ENCODE measurements around the gene SELENOV. TPM values are rescaled to one million over a fixed set of nuclear protein-coding genes. Genes with fewer than 3 reads are reported as not detected.

Gene SELENOV
- total and polyA plus RNA-seq, 10 donors = not detected

- no peak overlapping the region for H3K27ac ChIP-seq
- peak overlapping the region; percentile 21 to 74 (median 48) for H3K4me3 ChIP-seq
- no peaks in the 10 kb centered on the region for H3K36me3 ChIP-seq
- TF ChIP-seq POLR2A (IDR thresholded peaks at IDR 0.05) = no peak
- no peak for TF ChIP-seq CTCF (IDR thresholded peaks at IDR 0.05 in 8 of 11, conservative IDR thresholded peaks at IDR 0.05 in 3 of 11)
- no peak for TF ChIP-seq POLR2AphosphoS5 (IDR thresholded peaks at IDR 0.05)
- DNase-seq = peak; percentile 82
- intact Hi-C loops (cut with DNase I; ENCODE audit: low total_unique reads) = no loop called here
- no peaks in the 10 kb centered on the region for H3K9me3 ChIP-seq
- peaks cover 1 to 91% (median 53%) of the 10 kb centered on the region in 7 donors for H3K27me3 ChIP-seq (replicated peaks in 1 of 7)
- H3K4me1 ChIP-seq = peaks cover 0 to 25% (median 20%) of the 10 kb centered on the region in 6 donors
- 4 to 9% (median 6%) methylated on average over 65 to 96 of the region's 96 CpGs for WGBS, 5 donors
Observed at GRCh38 chr19:39506944-39507714, 7.8 kb upstream of the SELENOV start.

- intact Hi-C loops (cut with DNase I; ENCODE audit: low total_unique reads) = no loop called here
- no peak for DNase-seq
- H3K4me1 ChIP-seq = peaks cover 0 to 20% (median 16%) of the 10 kb centered on the region in 6 donors
- WGBS, 5 donors = 49 to 59% (median 54%) methylated on average over 24 of the region's 24 CpGs
- peak overlapping the region in 6 of 8 donors; percentile 44 to 74 (median 50) for H3K4me3 ChIP-seq
- peaks cover 2 to 91% (median 53%) of the 10 kb centered on the region in 7 donors for H3K27me3 ChIP-seq (replicated peaks in 1 of 7)
- no peaks in the 10 kb centered on the region for H3K9me3 ChIP-seq
- no peak overlapping the region for H3K27ac ChIP-seq
- TF ChIP-seq CTCF (IDR thresholded peaks at IDR 0.05 in 8 of 11, conservative IDR thresholded peaks at IDR 0.05 in 3 of 11) = no peak
- no peak for TF ChIP-seq POLR2A (IDR thresholded peaks at IDR 0.05)
- no peak for TF ChIP-seq POLR2AphosphoS5 (IDR thresholded peaks at IDR 0.05)
- no peaks in the 10 kb centered on the region for H3K36me3 ChIP-seq
Observed at GRCh38 chr19:39507715-39508364, 7.1 kb upstream of the SELENOV start.

GRCh38 chr19:39508629-39509028, 6.3 kb upstream of the SELENOV start:
- no peak for DNase-seq
- Histone ChIP-seq H3K4me3 (no peak overlapping the region), H3K36me3 (no peaks in the 10 kb centered on the region), H3K27ac (no peak overlapping the region), H3K4me1 (peaks cover 0 to 15% (median 12%) of the 10 kb centered on the region in 6 donors), H3K27me3 (replicated peaks in 1 of 7) (peaks cover 2 to 91% (median 53%) of the 10 kb centered on the region in 7 donors), H3K9me3 (no peaks in the 10 kb centered on the region)
- 89 to 95% (median 89%) methylated on average over 9 of the region's 9 CpGs for WGBS, 5 donors
- intact Hi-C loops (cut with DNase I; ENCODE audit: low total_unique reads) = no loop called here
- TF ChIP-seq POLR2A (IDR thresholded peaks at IDR 0.05) (no peak), POLR2AphosphoS5 (IDR thresholded peaks at IDR 0.05) (no peak), CTCF (IDR thresholded peaks at IDR 0.05 in 8 of 11, conservative IDR thresholded peaks at IDR 0.05 in 3 of 11) (no peak)

- no peak for DNase-seq
- 52 to 70% (median 61%) methylated on average over 2 of the region's 2 CpGs for WGBS, 5 donors
- peaks cover 0 to 15% (median 12%) of the 10 kb centered on the region in 6 donors for H3K4me1 ChIP-seq
- no peak for TF ChIP-seq CTCF (IDR thresholded peaks at IDR 0.05 in 8 of 11, conservative IDR thresholded peaks at IDR 0.05 in 3 of 11)
- TF ChIP-seq POLR2A (IDR thresholded peaks at IDR 0.05) = no peak
- TF ChIP-seq POLR2AphosphoS5 (IDR thresholded peaks at IDR 0.05) = no peak
- no peaks in the 10 kb centered on the region for H3K36me3 ChIP-seq
- H3K9me3 ChIP-seq = no peaks in the 10 kb centered on the region
- intact Hi-C loops (cut with DNase I; ENCODE audit: low total_unique reads) = no loop called here
- H3K27ac ChIP-seq = no peak overlapping the region
- H3K27me3 ChIP-seq (replicated peaks in 1 of 7) = peaks cover 2 to 91% (median 53%) of the 10 kb centered on the region in 7 donors
- H3K4me3 ChIP-seq = no peak overlapping the region
Observed at GRCh38 chr19:39509233-39509632, 5.7 kb upstream of the SELENOV start.
